Activated T-cell treated with anti-CD3 and anti-CD28 coated beads, Interleukin-2, amount 50 U/mL, for 24 hours (primary cell): ENCODE measurements around the gene PTGR2.
A peak's percentile ranks its signal among the peaks of the same experiment; 100 is the strongest.
"Not testable (repeated sequence)": the region's sequence is repeated elsewhere in the genome, so short reads cannot be mapped to it uniquely, and the experiment has no call there.

Source experiments
- DNase-seq: peaks from one replicate; pipeline ENCODE4 v3.0.0-alpha.2; 2020
- H3K27ac Mint-ChIP-seq: 2 replicates; pipeline ENCODE4 v1.8.0; 2020; ENCODE audit warnings: mild to moderate bottlenecking, mixed read lengths
- H3K27me3 Mint-ChIP-seq: 2 replicates; pipeline ENCODE4 v1.8.0; 2020; ENCODE audit warnings: mixed read lengths
- H3K36me3 Mint-ChIP-seq: 2 replicates; pipeline ENCODE4 v1.8.0; 2020; ENCODE audit warnings: low read depth, mixed read lengths
- H3K4me1 Mint-ChIP-seq: 2 replicates; pipeline ENCODE4 v1.8.0; 2020; ENCODE audit warnings: low read depth, mixed read lengths
- H3K4me3 Mint-ChIP-seq: 2 replicates; pipeline ENCODE4 v1.8.0; 2020; ENCODE audit warnings: mild to moderate bottlenecking, moderate library complexity, mixed read lengths
- H3K9me3 Mint-ChIP-seq: 2 replicates; pipeline ENCODE4 v1.8.0; 2020; ENCODE audit warnings: mixed read lengths

Gene PTGR2

DNA sequence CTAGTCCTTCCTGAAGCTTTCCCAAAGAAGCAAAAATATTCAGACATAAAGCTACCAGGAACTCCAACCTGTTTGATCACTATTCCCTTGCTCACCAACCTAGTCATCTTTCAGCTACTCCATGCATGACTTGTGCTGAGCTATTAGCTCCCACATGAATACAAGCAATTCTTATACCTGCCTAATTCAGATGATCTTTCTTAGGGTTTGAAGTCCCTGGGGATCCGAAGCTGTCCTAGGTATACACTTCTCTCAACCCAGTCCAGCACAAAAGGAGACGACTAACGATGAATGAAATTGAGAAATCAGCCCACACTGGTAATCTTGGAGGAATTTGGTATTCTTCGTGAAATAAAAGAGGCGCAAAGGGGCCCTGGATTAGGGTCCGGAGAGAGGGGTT is 631 bp upstream of the PTGR2 start:
- H3K9me3 Mint-ChIP-seq, result no peaks in the 10 kb centered on the region
- H3K4me1 Mint-ChIP-seq, result peaks cover 27% of the 10 kb centered on the region
- peak overlapping the region; percentile 99 for H3K27ac Mint-ChIP-seq
- peak overlapping the region; percentile 97 for H3K4me3 Mint-ChIP-seq
- H3K27me3 Mint-ChIP-seq, result no peaks in the 10 kb centered on the region
- no peak for DNase-seq
- H3K36me3 Mint-ChIP-seq, result peaks cover 8% of the 10 kb centered on the region

DNA sequence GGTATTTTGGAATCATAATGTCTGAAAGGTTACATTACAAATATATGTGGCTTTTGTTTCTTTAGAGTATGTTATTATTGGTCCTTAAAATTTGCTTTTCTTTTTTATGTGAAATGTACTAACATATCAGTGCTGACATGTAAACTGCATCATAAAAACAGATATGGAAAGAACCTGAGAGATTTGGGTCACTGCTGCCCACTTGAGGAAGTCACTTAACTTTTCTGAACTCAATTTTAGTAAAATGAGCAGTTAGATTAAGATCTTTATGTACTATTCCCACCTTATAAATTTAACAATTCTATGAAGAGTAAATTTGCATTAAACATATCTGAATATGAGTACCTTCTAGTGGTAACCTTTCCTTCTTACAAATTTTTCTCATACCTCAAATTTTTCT is 7.5 kb downstream of the PTGR2 start:
- no peak for DNase-seq
- Mint-ChIP-seq H3K9me3 (no peaks in the 10 kb centered on the region), H3K4me3 (no peak overlapping the region), H3K27me3 (no peaks in the 10 kb centered on the region), H3K27ac (no peak overlapping the region), H3K4me1 (peaks cover 2% of the 10 kb centered on the region), H3K36me3 (peaks cover 22% of the 10 kb centered on the region)

DNA sequence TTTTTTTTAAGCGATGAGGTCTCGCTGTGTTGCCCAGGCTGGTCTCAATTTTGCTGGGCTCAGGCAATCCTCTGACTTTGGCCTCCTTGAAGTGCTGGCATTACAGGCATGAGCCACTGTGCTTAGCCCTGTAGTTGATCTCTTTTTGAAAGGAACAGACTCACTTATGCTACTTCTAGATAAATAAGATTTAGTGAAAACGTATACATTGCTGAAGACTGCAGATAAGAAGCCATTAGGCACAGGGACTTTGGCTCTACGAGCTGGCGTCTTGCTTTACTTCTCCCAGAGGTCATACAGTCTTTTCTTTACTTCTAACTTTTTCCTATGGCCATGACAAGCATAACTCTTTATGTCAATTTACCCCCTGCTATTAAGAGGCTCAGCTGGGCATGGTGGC is 9.4 kb downstream of the PTGR2 start:
- H3K36me3 Mint-ChIP-seq, result peaks cover 30% of the 10 kb centered on the region
- no peaks in the 10 kb centered on the region for H3K27me3 Mint-ChIP-seq
- no peak for DNase-seq
- no peak overlapping the region for H3K4me3 Mint-ChIP-seq
- no peak overlapping the region for H3K27ac Mint-ChIP-seq
- no peaks in the 10 kb centered on the region for H3K4me1 Mint-ChIP-seq
- no peaks in the 10 kb centered on the region for H3K9me3 Mint-ChIP-seq

DNA sequence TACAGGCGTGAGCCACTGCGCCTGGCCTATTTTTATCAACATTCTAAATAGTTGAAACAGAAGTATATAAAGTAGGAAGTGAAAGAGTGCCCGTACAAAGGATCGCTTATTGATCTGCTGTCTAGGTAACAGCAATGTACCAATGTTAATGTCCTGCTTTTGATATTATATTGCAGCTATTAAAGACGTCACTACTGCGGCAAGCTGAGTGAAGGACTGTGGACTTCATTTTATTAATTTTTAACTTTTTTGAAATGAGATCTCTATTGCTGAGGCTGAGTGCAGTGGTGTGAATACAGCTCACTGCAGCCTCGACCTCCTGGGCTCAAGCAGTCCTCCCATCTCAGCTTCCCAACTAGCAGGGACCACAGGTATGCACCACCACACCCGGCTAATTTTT is 10.8 kb downstream of the PTGR2 start:
- Mint-ChIP-seq H3K4me1 (no peaks in the 10 kb centered on the region), H3K4me3 (no peak overlapping the region), H3K9me3 (no peaks in the 10 kb centered on the region), H3K27me3 (no peaks in the 10 kb centered on the region), H3K36me3 (peaks cover 35% of the 10 kb centered on the region), H3K27ac (no peak overlapping the region)
- DNase-seq, result no peak

DNA sequence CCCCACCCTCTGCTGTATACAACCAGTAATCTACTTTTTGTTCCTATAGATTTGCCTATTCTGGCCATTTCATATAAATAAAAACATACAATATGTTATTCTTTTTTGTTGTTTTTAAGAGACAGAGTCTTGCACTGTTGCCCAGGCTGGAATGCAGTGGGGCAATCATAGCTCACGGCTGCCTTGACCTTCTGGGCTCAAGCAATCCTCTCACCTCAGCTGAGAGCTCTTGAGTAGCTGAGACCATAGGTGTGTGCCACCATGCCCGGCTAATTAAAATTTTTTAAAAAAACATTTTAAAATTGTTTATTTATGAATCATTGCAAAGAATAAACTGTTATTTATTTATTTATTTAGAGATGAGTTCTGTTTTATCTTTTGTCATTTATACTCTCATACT is 11.6 kb downstream of the PTGR2 start:
- no peak for DNase-seq
- peaks cover 36% of the 10 kb centered on the region for H3K36me3 Mint-ChIP-seq
- H3K4me3 Mint-ChIP-seq, result no peak overlapping the region
- H3K4me1 Mint-ChIP-seq, result no peaks in the 10 kb centered on the region
- no peak overlapping the region for H3K27ac Mint-ChIP-seq
- H3K9me3 Mint-ChIP-seq, result no peaks in the 10 kb centered on the region
- H3K27me3 Mint-ChIP-seq, result no peaks in the 10 kb centered on the region

DNA sequence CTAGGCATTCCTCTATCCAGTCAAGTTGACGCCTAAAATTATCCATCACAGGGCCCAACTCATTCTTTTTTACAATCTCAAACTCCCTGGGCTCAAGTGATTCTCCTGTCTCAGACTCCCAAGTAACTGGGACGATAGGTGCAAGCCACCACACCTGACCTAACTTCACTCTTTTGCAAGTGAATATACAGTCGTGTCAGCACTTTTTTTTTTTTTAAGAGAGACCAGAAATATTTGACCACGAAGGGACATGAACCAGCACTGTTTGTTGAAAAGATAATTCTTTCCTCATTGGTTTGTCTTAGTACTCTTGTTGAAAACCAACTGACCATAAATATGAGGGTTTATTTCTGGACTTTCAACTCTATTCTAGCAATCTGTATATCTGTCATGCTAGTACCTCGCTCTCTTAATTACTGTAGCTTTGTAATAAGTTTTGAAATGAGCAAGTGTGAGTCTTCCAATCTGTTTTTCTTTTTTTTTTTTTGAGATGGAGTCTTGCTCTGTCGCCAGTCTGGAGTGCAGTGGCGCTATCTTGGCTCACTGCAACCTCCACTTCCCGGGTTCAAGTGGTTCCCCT is 14.0 kb downstream of the PTGR2 start:
- DNase-seq, result no peak
- Mint-ChIP-seq H3K27me3 (no peaks in the 10 kb centered on the region), H3K4me1 (no peaks in the 10 kb centered on the region), H3K27ac (no peak overlapping the region), H3K9me3 (no peaks in the 10 kb centered on the region), H3K4me3 (no peak overlapping the region), H3K36me3 (peaks cover 35% of the 10 kb centered on the region)

DNA sequence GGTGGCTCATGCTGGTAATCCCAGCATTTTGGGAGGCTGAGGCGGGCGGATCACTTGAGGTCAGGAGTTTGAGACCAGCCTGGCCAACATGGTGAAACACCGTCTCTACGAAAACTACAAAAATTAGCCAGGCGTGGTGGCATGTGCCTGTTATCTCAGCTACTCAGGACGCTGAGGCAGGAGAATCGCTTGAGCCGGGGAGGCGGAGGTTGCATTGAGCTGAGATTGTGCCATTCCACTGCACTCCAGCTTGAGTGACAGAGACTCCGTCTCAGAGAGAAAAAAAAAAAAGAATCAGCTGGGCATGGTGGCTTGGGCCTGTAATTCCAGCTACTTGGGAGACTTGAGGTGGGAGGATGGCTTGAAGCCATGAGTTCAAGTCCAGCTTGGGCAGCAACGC is 18.1 kb downstream of the PTGR2 start:
- not testable (repeated sequence) for H3K4me3 Mint-ChIP-seq
- H3K36me3 Mint-ChIP-seq, result peaks cover 11% of the 10 kb centered on the region

DNA sequence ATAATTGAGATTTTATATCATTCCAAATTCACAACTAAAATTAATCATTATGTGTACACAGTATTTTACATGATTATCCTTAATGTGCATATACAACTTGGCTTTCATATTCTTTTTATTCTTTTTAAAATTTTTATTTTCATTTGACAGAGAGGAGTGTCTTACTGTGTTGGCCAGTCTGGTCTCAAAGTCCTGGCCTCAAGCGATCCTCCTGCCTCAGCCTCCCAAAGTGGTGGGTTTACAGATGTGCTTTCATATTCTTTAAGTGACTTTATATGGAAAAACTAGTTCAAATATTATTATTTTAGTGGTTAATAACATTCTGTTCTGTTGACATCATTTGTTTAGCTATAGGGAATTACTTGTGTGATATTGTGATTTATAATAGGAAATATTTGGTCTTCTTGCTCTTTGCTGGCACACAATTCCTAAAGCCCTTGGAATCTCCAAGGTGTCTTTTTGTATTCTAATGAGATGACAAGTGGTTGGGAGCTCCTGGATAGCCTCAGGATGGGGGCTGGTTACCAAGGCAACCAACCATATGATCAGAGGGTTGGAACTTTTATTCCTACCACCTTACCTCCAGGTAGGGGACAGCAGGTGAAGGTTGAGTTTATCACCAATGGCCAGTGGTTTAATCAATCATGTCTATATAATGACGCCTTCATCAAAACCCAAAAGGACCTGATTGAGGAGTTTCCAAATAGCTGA is 19.0 kb downstream of the PTGR2 start:
- no peak for DNase-seq
- Mint-ChIP-seq H3K4me3 (no peak overlapping the region), H3K27me3 (no peaks in the 10 kb centered on the region), H3K4me1 (no peaks in the 10 kb centered on the region), H3K27ac (no peak overlapping the region), H3K9me3 (no peaks in the 10 kb centered on the region), H3K36me3 (peaks cover 8% of the 10 kb centered on the region)

More for the DNA sequence above, 18.1 kb downstream of the PTGR2 start:
- H3K4me1 Mint-ChIP-seq, H3K27me3 Mint-ChIP-seq, H3K27ac Mint-ChIP-seq, DNase-seq, H3K9me3 Mint-ChIP-seq: not testable (repeated sequence)

DNA sequence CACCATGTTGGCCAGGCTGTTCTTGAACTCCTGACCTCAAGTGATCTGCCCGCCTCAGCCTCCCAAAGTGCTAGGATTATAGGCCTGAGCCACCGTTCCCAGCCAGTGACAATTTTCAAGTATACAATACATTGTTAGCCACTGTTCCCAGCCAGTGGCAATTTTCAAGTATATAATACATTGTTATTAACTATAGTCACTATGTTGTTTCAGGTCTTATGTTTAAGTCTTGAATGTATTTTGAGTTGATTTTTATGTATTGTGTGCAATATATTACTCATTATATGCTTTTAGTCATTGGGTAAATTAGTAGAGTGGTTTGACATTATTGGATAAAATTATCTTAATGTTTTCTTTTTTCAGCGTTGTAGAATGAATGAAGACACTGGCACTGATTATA is 22.0 kb downstream of the PTGR2 start:
- no peak for DNase-seq
- H3K27ac Mint-ChIP-seq, result no peak overlapping the region
- H3K27me3 Mint-ChIP-seq, result no peaks in the 10 kb centered on the region
- no peak overlapping the region for H3K4me3 Mint-ChIP-seq
- H3K4me1 Mint-ChIP-seq, result no peaks in the 10 kb centered on the region
- H3K9me3 Mint-ChIP-seq, result no peaks in the 10 kb centered on the region
- peaks cover 2% of the 10 kb centered on the region for H3K36me3 Mint-ChIP-seq

DNA sequence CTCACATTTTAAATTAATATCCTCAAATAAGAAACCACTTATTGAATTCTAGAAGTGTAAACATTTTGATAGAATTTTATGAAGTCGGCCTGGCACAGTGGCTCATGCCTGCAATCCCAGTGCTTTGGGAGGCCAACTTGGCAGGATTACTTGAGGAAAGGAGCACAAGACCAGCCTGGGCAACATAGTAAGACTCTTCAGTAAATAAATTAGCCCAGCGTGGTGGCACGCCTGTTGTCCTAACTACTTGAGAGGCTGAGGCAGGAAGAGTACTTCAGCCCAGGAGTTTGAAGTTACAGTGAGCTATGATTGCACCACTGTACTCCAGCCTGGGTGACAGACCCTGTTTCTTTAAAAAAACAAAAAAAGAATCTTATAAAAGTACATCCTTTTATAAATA is 26.2 kb downstream of the PTGR2 start:
- no peaks in the 10 kb centered on the region for H3K9me3 Mint-ChIP-seq
- H3K4me3 Mint-ChIP-seq, result no peak overlapping the region
- H3K36me3 Mint-ChIP-seq, result peaks cover 6% of the 10 kb centered on the region
- no peak for DNase-seq
- no peaks in the 10 kb centered on the region for H3K4me1 Mint-ChIP-seq
- H3K27me3 Mint-ChIP-seq, result no peaks in the 10 kb centered on the region
- no peak overlapping the region for H3K27ac Mint-ChIP-seq

DNA sequence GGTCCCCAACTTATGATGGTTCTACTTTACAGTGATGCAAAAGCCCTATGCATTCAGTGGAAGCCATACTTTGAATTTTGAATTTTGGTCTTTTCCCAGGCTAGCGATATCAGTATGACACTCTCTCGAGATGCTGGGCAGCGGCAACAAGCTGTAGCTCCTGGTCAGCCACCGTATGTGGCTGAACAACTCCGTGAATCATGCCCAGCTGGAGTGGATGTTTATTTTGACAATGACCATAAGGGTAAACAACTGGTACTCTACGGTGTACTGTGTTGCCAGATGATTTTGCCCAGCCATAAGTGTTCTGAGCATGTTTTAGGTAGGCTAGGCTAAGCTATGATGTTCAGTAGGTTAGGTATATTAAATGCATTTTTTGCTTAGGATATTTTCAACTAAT is 26.8 kb downstream of the PTGR2 start:
- Mint-ChIP-seq H3K27ac (no peak overlapping the region), H3K9me3 (no peaks in the 10 kb centered on the region), H3K4me3 (no peak overlapping the region), H3K36me3 (peaks cover 6% of the 10 kb centered on the region), H3K27me3 (no peaks in the 10 kb centered on the region), H3K4me1 (no peaks in the 10 kb centered on the region)
- DNase-seq, result no peak

DNA sequence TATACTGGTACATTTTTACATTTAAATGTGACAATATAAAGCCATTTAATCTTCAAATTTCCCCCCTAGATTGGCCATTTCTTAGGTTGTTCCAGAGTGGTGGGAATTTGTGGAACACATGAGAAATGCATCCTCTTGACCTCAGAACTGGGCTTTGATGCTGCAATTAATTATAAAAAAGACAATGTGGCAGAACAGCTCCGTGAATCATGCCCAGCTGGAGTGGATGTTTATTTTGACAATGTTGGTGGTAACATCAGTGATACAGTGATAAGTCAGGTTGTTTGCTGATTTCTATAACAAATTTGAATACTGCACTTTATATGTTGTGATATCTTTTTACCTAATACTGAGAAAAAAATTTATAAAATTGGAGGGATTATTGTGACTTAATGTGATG is 27.4 kb downstream of the PTGR2 start:
- Mint-ChIP-seq H3K27me3 (no peaks in the 10 kb centered on the region), H3K9me3 (no peaks in the 10 kb centered on the region), H3K4me3 (no peak overlapping the region), H3K36me3 (peaks cover 6% of the 10 kb centered on the region), H3K27ac (no peak overlapping the region), H3K4me1 (no peaks in the 10 kb centered on the region)
- no peak for DNase-seq

DNA sequence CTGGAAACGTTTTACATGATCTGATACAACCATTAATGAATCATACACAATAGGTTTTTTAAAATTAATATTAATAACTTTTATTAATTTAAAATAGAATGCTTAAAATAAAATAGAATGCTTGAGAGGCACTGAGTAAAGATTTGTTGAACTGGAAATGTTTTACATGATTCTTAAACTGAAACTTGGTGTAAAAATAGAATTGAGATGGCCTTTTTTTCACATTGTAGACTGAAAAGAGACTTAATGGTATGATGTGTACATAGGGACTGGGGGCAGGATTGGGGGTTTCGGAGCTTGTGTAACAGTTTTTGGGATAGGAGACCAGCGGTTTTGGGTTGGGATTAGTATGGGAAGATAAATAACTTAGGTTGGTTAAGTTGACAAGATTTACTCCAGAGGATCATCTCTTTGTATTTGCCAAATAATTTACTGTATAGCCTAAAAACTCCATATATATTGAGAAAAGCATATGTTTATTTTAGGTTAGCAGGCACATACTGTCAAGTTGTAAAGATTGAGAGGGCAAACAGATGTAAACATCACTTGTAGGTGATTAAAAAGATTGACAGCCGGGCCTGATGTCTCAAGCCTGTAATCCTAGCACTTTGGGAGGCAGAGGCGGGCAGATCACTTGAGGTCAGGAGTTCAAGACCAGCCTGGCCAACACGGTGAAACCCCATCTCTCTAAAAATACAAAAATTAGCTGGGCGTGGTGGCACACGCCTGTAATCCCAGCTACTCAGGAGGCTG is 33.0 kb downstream of the PTGR2 start:
- no peak for DNase-seq
- Mint-ChIP-seq H3K4me1 (peaks cover 42% of the 10 kb centered on the region), H3K9me3 (no peaks in the 10 kb centered on the region), H3K4me3 (peak overlapping the region; percentile 88), H3K27ac (peak overlapping the region; percentile 98), H3K27me3 (no peaks in the 10 kb centered on the region), H3K36me3 (peaks cover 36% of the 10 kb centered on the region)

DNA sequence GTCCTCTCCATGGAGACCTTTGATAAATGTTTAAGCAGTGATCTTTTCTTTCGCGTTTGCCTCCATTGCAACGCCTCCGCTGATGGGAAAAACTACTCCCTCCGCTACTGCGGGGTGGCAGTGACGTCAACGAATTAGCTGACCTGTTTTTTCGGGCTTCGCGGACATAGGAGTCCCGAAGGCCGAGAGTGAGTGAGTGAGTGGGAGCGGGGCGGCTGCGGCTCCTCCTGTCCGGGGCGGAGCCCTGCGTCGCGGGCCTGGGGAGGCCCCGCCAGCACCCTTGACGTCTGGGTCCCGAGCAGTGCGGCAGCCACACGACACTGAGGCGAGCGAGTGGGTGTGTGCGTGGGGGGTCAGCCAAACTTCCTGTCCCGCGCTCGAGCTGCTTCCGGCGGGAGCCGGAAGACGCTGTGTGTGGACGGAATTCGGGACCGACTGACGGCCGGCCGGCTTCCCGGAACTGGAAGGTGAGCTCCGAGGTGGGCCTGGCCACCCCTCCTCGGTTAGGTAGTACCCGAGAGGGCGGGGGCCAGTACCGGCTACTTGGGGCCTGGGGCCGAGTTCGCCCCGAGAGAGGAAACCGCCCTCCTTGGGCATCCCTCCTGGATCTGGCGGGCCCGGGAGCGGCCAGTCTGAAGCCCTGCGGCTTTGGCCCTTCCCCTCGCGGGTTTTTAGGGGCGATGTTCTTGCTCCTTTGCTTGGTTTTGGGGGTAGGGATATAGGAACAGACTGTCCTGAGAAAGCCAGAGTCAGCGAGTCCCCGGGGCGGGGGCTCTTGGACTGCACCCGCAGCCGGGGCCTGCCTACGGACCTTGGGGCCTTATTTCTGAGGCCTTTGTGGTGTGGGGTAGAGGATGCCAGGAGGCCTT is 35.1 kb downstream of the PTGR2 start, which contains the start of gene ZNF410:
ZNF410 (plus strand) TSS at position 411 of the 869 bp plus-strand sequence. CDS start 5,317 bp downstream, outside the sequence.
- H3K27ac Mint-ChIP-seq, result peak within 1 kb of the TSS; percentile 98
- H3K27me3 Mint-ChIP-seq, result no peaks in the 10 kb centered on the region
- peak; percentile 94 for DNase-seq
- H3K36me3 Mint-ChIP-seq, result peaks cover 50% of the 10 kb centered on the region
- peaks cover 54% of the 10 kb centered on the region for H3K4me1 Mint-ChIP-seq
- H3K9me3 Mint-ChIP-seq, result no peaks in the 10 kb centered on the region
- H3K4me3 Mint-ChIP-seq, result peak within 1 kb of the TSS; percentile 88
